Adrenal gland (tissue), 5 donors: ENCODE measurements around the gene MINDY4.

ENCODE experiments used
- CTCF ChIP-seq, 6 experiments: fragments of 450-650 bp in 4 of 6; fragments of 200-600 bp in 2 of 6; sonication (generic) in 1 of 6; IDR thresholded peaks; 1 replicate in 5 of 6; 2 replicates in 1 of 6; pipeline versions ENCODE4 v1.5.1 to v1.8.0; 2016 to 2021; ENCODE audit warnings: antibody characterized with exemption in 6 of 6, mild to moderate bottlenecking in 2 of 6, moderate library complexity in 1 of 6
- POLR2A ChIP-seq, 2 donors: fragments of 450-650 bp; IDR thresholded peaks; one replicate each; pipeline ENCODE4 v1.6.1; 2017; ENCODE audit warnings: antibody characterized with exemption in 2 of 2, mild to moderate bottlenecking in 2 of 2, moderate library complexity in 1 of 2
- donor health status: DM: no; HTN: no; CAD: no.

GRCh38 chr7:30728591-30729100 is 42.6 kb upstream of the MINDY4 start:
- no peak for TF ChIP-seq CTCF (IDR thresholded peaks at IDR 0.05)
- no peak for TF ChIP-seq POLR2A (IDR thresholded peaks at IDR 0.05)
